Measurements from ENCODE around the gene PIN1. TPM values are rescaled to one million over a fixed set of nuclear protein-coding genes. Genes with fewer than 3 reads are reported as not detected.

PIN1 gene
- total and polyA plus RNA-seq, 2 of the 13 experiments (the other 11 are each of a cell fraction or from before 2014, with no cell fraction given): 31.9 to 72.0 TPM

GRCh38 chr19:9827289-9828238, 7.6 kb upstream of the PIN1 start, which contains the start of gene UBL5 (continued):
- 0 out of 2 replicates have a peak, but pooled peaks have one; percentile 29 for TF ChIP-seq ZNF616 (CRISPR knock-in tag; IDR thresholded peaks at IDR 0.05; ENCODE audit: low read depth)
- TF ChIP-seq, protein P1, sequence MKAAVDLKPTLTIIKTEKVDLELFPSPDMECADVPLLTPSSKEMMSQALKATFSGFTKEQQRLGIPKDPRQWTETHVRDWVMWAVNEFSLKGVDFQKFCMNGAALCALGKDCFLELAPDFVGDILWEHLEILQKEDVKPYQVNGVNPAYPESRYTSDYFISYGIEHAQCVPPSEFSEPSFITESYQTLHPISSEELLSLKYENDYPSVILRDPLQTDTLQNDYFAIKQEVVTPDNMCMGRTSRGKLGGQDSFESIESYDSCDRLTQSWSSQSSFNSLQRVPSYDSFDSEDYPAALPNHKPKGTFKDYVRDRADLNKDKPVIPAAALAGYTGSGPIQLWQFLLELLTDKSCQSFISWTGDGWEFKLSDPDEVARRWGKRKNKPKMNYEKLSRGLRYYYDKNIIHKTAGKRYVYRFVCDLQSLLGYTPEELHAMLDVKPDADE (CRISPR knock-in tag; IDR thresholded peaks at IDR 0.05): no peak
- 0 out of 2 replicates have a peak, but pooled peaks have one; percentile 78 for TF ChIP-seq FOXO4 (CRISPR knock-in tag; conservative IDR thresholded peaks at IDR 0.05)
- no peak for TF ChIP-seq ZNF30 (CRISPR knock-in tag; IDR thresholded peaks at IDR 0.05)
- TF ChIP-seq ZNF230 (CRISPR knock-in tag; IDR thresholded peaks at IDR 0.05): peak; percentile 58; the same call in 1 of the 2 replicates
- TF ChIP-seq MAF1 (CRISPR knock-in tag; IDR thresholded peaks at IDR 0.05; ENCODE audit: borderline replicate concordance): 0 out of 2 replicates have a peak, but pooled peaks have one; percentile 27
- no peak for TF ChIP-seq PHF21A (CRISPR knock-in tag; IDR thresholded peaks at IDR 0.05)
- peak; percentile 81 for TF ChIP-seq ERF (CRISPR knock-in tag; IDR thresholded peaks at IDR 0.05)
- TF ChIP-seq ATM (IDR thresholded peaks at IDR 0.05; ENCODE audit: borderline replicate concordance): no peak
- no peak for TF ChIP-seq ZNF362 (CRISPR knock-in tag; IDR thresholded peaks at IDR 0.05; ENCODE audit: borderline replicate concordance)
- no peak for TF ChIP-seq ZFAT (CRISPR knock-in tag; conservative IDR thresholded peaks at IDR 0.05)
- no peak; the same call in 1 of the 2 replicates for TF ChIP-seq REPIN1 (CRISPR knock-in tag; IDR thresholded peaks at IDR 0.05; ENCODE audit: borderline replicate concordance, low read depth)
- peak; percentile 97 for TF ChIP-seq GABPA (IDR thresholded peaks at IDR 0.05; ENCODE audit: low read depth, low read length)
- TF ChIP-seq GABPA (CRISPR knock-in tag; IDR thresholded peaks at IDR 0.05; ENCODE audit: low read depth): peak; percentile 100
- TF ChIP-seq, protein P2, sequence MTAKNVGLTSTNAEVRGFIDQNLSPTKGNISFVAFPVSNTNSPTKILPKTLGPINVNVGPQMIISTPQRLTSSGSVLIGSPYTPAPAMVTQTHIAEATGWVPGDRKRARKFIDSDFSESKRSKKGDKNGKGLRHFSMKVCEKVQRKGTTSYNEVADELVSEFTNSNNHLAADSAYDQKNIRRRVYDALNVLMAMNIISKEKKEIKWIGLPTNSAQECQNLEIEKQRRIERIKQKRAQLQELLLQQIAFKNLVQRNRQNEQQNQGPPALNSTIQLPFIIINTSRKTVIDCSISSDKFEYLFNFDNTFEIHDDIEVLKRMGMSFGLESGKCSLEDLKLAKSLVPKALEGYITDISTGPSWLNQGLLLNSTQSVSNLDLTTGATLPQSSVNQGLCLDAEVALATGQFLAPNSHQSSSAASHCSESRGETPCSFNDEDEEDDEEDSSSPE (CRISPR knock-in tag; IDR thresholded peaks at IDR 0.05): peak; percentile 70
- peak; percentile 70; the same call in 1 of the 2 replicates for TF ChIP-seq SMAD3 (CRISPR knock-in tag; IDR thresholded peaks at IDR 0.05)
- TF ChIP-seq MAX (IDR thresholded peaks at IDR 0.05): peak; percentile 64; the same call in 1 of the 2 replicates
- no peak for TF ChIP-seq GTF3A (CRISPR knock-in tag; conservative IDR thresholded peaks at IDR 0.05)
- no peak for TF ChIP-seq RAD21 (CRISPR knock-in tag; IDR thresholded peaks at IDR 0.05)
- TF ChIP-seq FOXJ3 (CRISPR knock-in tag; IDR thresholded peaks at IDR 0.05; ENCODE audit: borderline replicate concordance): 0 out of 2 replicates have a peak, but pooled peaks have one; percentile 37
- TF ChIP-seq NR2C2 (CRISPR knock-in tag; IDR thresholded peaks at IDR 0.05; ENCODE audit: borderline replicate concordance): peak; percentile 100
- TF ChIP-seq, protein P3, sequence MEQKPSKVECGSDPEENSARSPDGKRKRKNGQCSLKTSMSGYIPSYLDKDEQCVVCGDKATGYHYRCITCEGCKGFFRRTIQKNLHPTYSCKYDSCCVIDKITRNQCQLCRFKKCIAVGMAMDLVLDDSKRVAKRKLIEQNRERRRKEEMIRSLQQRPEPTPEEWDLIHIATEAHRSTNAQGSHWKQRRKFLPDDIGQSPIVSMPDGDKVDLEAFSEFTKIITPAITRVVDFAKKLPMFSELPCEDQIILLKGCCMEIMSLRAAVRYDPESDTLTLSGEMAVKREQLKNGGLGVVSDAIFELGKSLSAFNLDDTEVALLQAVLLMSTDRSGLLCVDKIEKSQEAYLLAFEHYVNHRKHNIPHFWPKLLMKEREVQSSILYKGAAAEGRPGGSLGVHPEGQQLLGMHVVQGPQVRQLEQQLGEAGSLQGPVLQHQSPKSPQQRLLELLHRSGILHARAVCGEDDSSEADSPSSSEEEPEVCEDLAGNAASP (CRISPR knock-in tag; IDR thresholded peaks at IDR 0.05; ENCODE audit: borderline replicate concordance): no peak; the same call in none of the 2 replicates
- TF ChIP-seq ZNF737 (CRISPR knock-in tag; IDR thresholded peaks at IDR 0.05; ENCODE audit: borderline replicate concordance): no peak
